ENCODE measurements around the gene RAMP3. TPM values are rescaled to one million over a fixed set of nuclear protein-coding genes. Genes with fewer than 3 reads are reported as not detected.

RAMP3 gene
- total and polyA plus RNA-seq, 2 donors (not counting 1 experiment from before 2014, with no cell fraction given), result not detected

DNA sequence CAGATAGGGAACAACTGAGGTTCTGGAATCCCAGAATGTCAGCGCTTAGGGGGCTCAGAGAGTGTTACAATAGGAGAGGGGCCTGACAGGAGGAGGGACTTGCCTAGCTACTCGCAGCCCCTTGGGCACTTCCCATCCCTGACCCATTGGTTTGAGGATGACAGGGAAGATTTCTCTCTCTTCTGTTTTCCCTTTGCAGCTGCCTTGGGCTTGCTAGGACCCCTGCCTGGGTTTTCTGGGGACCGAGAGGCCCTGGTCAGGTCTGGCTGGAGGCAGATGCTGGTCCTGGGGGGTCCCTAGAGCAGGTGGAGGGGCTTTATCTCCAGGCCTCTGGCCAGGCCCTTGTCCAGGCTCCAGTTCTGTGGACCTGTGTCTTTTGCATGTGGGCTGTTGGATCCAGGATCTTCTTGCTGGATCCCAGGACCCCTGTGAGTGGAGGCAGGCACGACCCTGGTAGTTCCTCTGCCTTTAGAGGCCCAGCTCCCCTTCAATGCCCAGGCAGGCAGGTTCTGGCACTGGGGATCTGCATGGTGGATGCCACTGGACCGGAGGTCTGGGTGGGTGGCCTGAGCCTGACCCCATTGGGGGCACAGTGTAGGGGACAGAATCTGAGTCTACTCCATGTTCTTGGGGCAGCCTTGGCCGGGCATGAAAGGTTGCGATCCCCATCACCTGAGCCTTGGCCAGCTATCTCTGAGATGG is 26.9 kb downstream of the RAMP3 start:
- ChIA-PET POLR2A (no interaction called here), CTCF (interaction anchor here (0.5 kb wide), 1 partner anchor 685 kb away, joined by 3 read pairs; no protein-coding TSS in a partner anchor)
- H3K9me3 Mint-ChIP-seq (ENCODE audit: insufficient read depth), result no peaks in the 10 kb centered on the region
- intact Hi-C loops (cut with micrococcal nuclease), result no loop called here
- no peaks in the 10 kb centered on the region for H3K79me2 ChIP-seq (ENCODE audit: control insufficient read depth, insufficient read depth, low read length)
- no peak overlapping the region for H3K4me3 Mint-ChIP-seq
- 86% methylated on average over 7 of the region's 7 CpGs for WGBS (ENCODE audit: insufficient coverage)
- H3K27me3 Mint-ChIP-seq, result peaks cover 19% of the 10 kb centered on the region
- no peak for DNase-seq
- ATAC-seq (ENCODE audit: low read depth), result no peak
- peaks cover 0 to 2% (median 0%) of the 10 kb centered on the region in 4 experiments for H3K27me3 ChIP-seq (replicated peaks in 1 of 4; ENCODE audit: control extremely low read depth in 1 of 4, control insufficient read depth in 3 of 4, insufficient read depth in 4 of 4, low read length in 3 of 4)
- no peak overlapping the region for H3K27ac Mint-ChIP-seq
- no peaks in the 10 kb centered on the region for H3K4me1 Mint-ChIP-seq
- no peaks in the 10 kb centered on the region for H3K9me3 ChIP-seq (ENCODE audit: control extremely low read depth in 1 of 3, control insufficient read depth in 2 of 3, insufficient read depth in 1 of 3, low read length in 2 of 3)
- no peak overlapping the region for H3K4me2 ChIP-seq (replicated peaks; ENCODE audit: low read depth, low read length, poor library complexity, severe bottlenecking)
- no peak overlapping the region for H3K4me3 ChIP-seq (ENCODE audit: control extremely low read depth in 1 of 5, extremely low read depth in 1 of 5, insufficient read depth in 1 of 5, low read depth in 2 of 5, low read length in 4 of 5)
- no peaks in the 10 kb centered on the region for H3K4me1 ChIP-seq (ENCODE audit: control insufficient read depth in 2 of 2, insufficient read depth in 2 of 2, low read length in 2 of 2)
- H3K36me3 ChIP-seq (replicated peaks in 1 of 2; ENCODE audit: control extremely low read depth in 1 of 2, control insufficient read depth in 1 of 2, extremely low read depth in 1 of 2, insufficient read depth in 2 of 2, low read length in 1 of 2), result no peaks in the 10 kb centered on the region
- no peak overlapping the region for H2AFZ ChIP-seq (ENCODE audit: insufficient read depth, low read depth, low read length, poor library complexity, severe bottlenecking)
- TF ChIP-seq, protein P1, sequence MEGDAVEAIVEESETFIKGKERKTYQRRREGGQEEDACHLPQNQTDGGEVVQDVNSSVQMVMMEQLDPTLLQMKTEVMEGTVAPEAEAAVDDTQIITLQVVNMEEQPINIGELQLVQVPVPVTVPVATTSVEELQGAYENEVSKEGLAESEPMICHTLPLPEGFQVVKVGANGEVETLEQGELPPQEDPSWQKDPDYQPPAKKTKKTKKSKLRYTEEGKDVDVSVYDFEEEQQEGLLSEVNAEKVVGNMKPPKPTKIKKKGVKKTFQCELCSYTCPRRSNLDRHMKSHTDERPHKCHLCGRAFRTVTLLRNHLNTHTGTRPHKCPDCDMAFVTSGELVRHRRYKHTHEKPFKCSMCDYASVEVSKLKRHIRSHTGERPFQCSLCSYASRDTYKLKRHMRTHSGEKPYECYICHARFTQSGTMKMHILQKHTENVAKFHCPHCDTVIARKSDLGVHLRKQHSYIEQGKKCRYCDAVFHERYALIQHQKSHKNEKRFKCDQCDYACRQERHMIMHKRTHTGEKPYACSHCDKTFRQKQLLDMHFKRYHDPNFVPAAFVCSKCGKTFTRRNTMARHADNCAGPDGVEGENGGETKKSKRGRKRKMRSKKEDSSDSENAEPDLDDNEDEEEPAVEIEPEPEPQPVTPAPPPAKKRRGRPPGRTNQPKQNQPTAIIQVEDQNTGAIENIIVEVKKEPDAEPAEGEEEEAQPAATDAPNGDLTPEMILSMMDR (IDR thresholded peaks at IDR 0.05), result no peak
- TF ChIP-seq EZH2 (IDR thresholded peaks at IDR 0.05; ENCODE audit: borderline replicate concordance, insufficient read depth, low read depth, low read length, poor library complexity, severe bottlenecking), result no peak
- H3K27ac ChIP-seq (ENCODE audit: low read length in 2 of 2), result no peak overlapping the region
- H4K20me1 ChIP-seq (ENCODE audit: control insufficient read depth, insufficient read depth, low read length, poor library complexity, severe bottlenecking), result no peaks in the 10 kb centered on the region
- H3K9ac ChIP-seq (ENCODE audit: low read length), result no peak overlapping the region

DNA sequence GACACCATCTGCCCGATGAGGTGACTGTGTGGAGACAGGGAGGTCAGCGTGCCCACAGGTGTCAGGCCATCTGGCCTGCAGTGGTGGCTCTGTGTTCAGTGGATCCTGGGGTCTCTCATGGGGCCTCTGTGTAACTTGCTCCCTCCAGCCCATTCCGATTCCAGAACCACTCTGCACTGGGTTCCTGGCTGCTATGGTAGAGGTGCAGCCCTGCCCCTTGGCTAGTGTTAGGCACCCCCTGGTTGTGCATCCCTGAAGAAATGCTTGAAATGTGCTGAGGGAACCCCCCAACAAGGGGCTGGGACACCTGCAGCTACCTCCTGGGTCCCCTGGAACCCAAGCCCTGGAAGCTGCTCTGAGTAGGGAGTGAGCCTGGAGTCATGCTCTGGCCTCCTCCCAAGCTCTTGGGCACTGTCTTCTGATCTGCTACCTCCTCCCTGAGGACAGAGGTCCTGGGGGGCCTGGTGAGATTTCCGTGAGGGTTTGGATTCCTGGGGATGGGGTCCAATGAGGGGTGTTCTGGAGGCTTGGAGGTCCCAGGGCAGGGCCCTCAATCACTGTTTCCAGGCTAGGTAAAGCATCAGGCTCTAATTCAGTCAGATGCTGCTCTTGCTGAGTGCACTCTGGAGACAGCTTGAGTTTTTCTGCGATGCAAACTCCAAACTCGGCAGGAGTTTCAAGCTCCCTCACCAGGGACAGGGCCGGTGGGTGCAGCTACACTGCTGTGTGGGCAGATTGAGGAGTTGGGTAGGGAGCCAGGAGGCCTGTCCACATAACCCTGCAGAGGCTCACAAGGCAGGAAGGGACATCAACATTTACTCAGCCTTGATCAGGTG is 27.7 kb downstream of the RAMP3 start:
- H3K9ac ChIP-seq (ENCODE audit: low read length), result no peak overlapping the region
- H3K36me3 ChIP-seq (replicated peaks in 1 of 2; ENCODE audit: control extremely low read depth in 1 of 2, control insufficient read depth in 1 of 2, extremely low read depth in 1 of 2, insufficient read depth in 2 of 2, low read length in 1 of 2), result no peaks in the 10 kb centered on the region
- TF ChIP-seq, protein P1 (IDR thresholded peaks at IDR 0.05), result no peak
- TF ChIP-seq EZH2 (IDR thresholded peaks at IDR 0.05; ENCODE audit: borderline replicate concordance, insufficient read depth, low read depth, low read length, poor library complexity, severe bottlenecking), result no peak
- ChIA-PET POLR2A (no interaction called here), CTCF (no interaction called here)
- H3K4me1 ChIP-seq (ENCODE audit: control insufficient read depth in 2 of 2, insufficient read depth in 2 of 2, low read length in 2 of 2), result no peaks in the 10 kb centered on the region
- Mint-ChIP-seq H3K4me1 (no peaks in the 10 kb centered on the region), H3K27me3 (peaks cover 20% of the 10 kb centered on the region), H3K9me3 (ENCODE audit: insufficient read depth) (no peaks in the 10 kb centered on the region), H3K4me3 (no peak overlapping the region), H3K27ac (no peak overlapping the region)
- no peaks in the 10 kb centered on the region for H3K79me2 ChIP-seq (ENCODE audit: control insufficient read depth, insufficient read depth, low read length)
- no peak for DNase-seq
- WGBS (ENCODE audit: insufficient coverage), result 88% methylated on average over 6 of the region's 7 CpGs
- no peaks in the 10 kb centered on the region for H4K20me1 ChIP-seq (ENCODE audit: control insufficient read depth, insufficient read depth, low read length, poor library complexity, severe bottlenecking)
- H3K27ac ChIP-seq (ENCODE audit: low read length in 2 of 2), result no peak overlapping the region
- peaks cover 0 to 2% (median 0%) of the 10 kb centered on the region in 4 experiments for H3K27me3 ChIP-seq (replicated peaks in 1 of 4; ENCODE audit: control extremely low read depth in 1 of 4, control insufficient read depth in 3 of 4, insufficient read depth in 4 of 4, low read length in 3 of 4)
- H3K9me3 ChIP-seq (ENCODE audit: control extremely low read depth in 1 of 3, control insufficient read depth in 2 of 3, insufficient read depth in 1 of 3, low read length in 2 of 3), result no peaks in the 10 kb centered on the region
- H3K4me2 ChIP-seq (replicated peaks; ENCODE audit: low read depth, low read length, poor library complexity, severe bottlenecking), result no peak overlapping the region
- intact Hi-C loops (cut with micrococcal nuclease), result no loop called here
- H2AFZ ChIP-seq (ENCODE audit: insufficient read depth, low read depth, low read length, poor library complexity, severe bottlenecking), result no peak overlapping the region
- H3K4me3 ChIP-seq (ENCODE audit: control extremely low read depth in 1 of 5, extremely low read depth in 1 of 5, insufficient read depth in 1 of 5, low read depth in 2 of 5, low read length in 4 of 5), result no peak overlapping the region
- ATAC-seq (ENCODE audit: low read depth), result no peak

All from B cell (primary cell).